Activated CD4-positive, CD25-positive, alpha-beta regulatory T cell treated with anti-CD3 and anti-CD28 coated beads, Interleukin-2, amount 50 U/mL, for 24 hours (primary cell): ENCODE data around the gene PHTF2.
"Not testable (repeated sequence)": the region's sequence is repeated elsewhere in the genome, so short reads cannot be mapped to it uniquely, and the experiment has no call there.

Experiments used
- ATAC-seq, 2 donors: fragments of 150-1000 bp; cut with Tn5 transposase; one replicate each; pipeline ENCODE4 v1.10.0; 2021; ENCODE audit warnings: mild to moderate bottlenecking in 1 of 2, moderate library complexity in 1 of 2

PHTF2 gene

GRCh38 chr7:77798394-77799077 is at the start of gene PHTF2, which contains the start of gene TMEM60:
Gene PHTF2, plus strand, starts transcription at chr7:77798773.
Gene TMEM60, minus strand, starts transcription at chr7:77798434. Its CDS starts 4,061 bp downstream, at chr7:77794373.
- ATAC-seq = peak; percentile 92 to 94

GRCh38 chr7:77752016-77752415 is 46.6 kb upstream of the PHTF2 start:
- no peak for ATAC-seq

GRCh38 chr7:77753173-77753572 is 45.4 kb upstream of the PHTF2 start:
- no peak for ATAC-seq

GRCh38 chr7:77757589-77757988 is 41.0 kb upstream of the PHTF2 start:
- peak; percentile 42 to 73 for ATAC-seq

GRCh38 chr7:77759294-77759889 is 39.2 kb upstream of the PHTF2 start:
- ATAC-seq = peak; percentile 49 to 60

- ATAC-seq = no peak
These were observed 37.6 kb upstream of the PHTF2 start for GRCh38 chr7:77760809-77761453.

- ATAC-seq = no peak
These were observed 33.1 kb upstream of the PHTF2 start for GRCh38 chr7:77765481-77765880.

- ATAC-seq = no peak
These were observed 32.4 kb upstream of the PHTF2 start for GRCh38 chr7:77765906-77766800.

- ATAC-seq = no peak
These were observed 31.6 kb upstream of the PHTF2 start for GRCh38 chr7:77766801-77767605.

- ATAC-seq = no peak
These were observed 28.3 kb upstream of the PHTF2 start for GRCh38 chr7:77770316-77770715.

GRCh38 chr7:77771901-77772300 is 26.7 kb upstream of the PHTF2 start:
- no peak for ATAC-seq

- no peak for ATAC-seq
These were observed 20.0 kb upstream of the PHTF2 start for GRCh38 chr7:77778535-77778934.

GRCh38 chr7:77782383-77782782 is 16.2 kb upstream of the PHTF2 start:
- ATAC-seq = no peak

GRCh38 chr7:77783111-77783510 is 15.5 kb upstream of the PHTF2 start:
- ATAC-seq = no peak

GRCh38 chr7:77783545-77783944 is 15.0 kb upstream of the PHTF2 start:
- no peak for ATAC-seq

- not testable (repeated sequence) for ATAC-seq
These were observed 14.1 kb upstream of the PHTF2 start for GRCh38 chr7:77784426-77784825.

- ATAC-seq = no peak
These were observed 12.6 kb upstream of the PHTF2 start for GRCh38 chr7:77786018-77786417.

- ATAC-seq = no peak
These were observed 11.8 kb upstream of the PHTF2 start for GRCh38 chr7:77786741-77787140.

GRCh38 chr7:77788327-77788902 is 10.2 kb upstream of the PHTF2 start:
- ATAC-seq = no peak

GRCh38 chr7:77791336-77791735 is 7.2 kb upstream of the PHTF2 start:
- ATAC-seq = no peak

GRCh38 chr7:77791956-77792355 is 6.6 kb upstream of the PHTF2 start:
- no peak for ATAC-seq

- ATAC-seq = no peak
These were observed 4.6 kb upstream of the PHTF2 start for GRCh38 chr7:77794000-77794399.
